Endodermal cell (in vitro differentiated cells): ENCODE data around the gene MEIS3. TPM values are rescaled to one million over a fixed set of nuclear protein-coding genes. Genes with fewer than 3 reads are reported as not detected.
A peak's percentile ranks its signal among the peaks of the same experiment; 100 is the strongest.

Experiments used
- DNase-seq: peaks from one replicate; pipeline ENCODE4 v3.0.0-alpha.2; 2017
- H3K27ac ChIP-seq: 2 replicates; pipeline ENCODE4 v1.5.1; 2013; ENCODE audit warnings: mild to moderate bottlenecking, low read depth, low read length, moderate library complexity
- H3K27me3 ChIP-seq: 2 replicates; pipeline ENCODE4 v1.6.1; 2013; ENCODE audit warnings: mild to moderate bottlenecking, low read length, moderate library complexity; ENCODE audit not compliant: insufficient read depth, control insufficient read depth, poor library complexity, severe bottlenecking
- H3K36me3 ChIP-seq: 2 replicates; pipeline ENCODE4 v1.7.0; 2013; ENCODE audit warnings: mild to moderate bottlenecking, low read length, moderate library complexity; ENCODE audit not compliant: control insufficient read depth, insufficient read depth
- H3K4me1 ChIP-seq: one replicate; pipeline ENCODE4 v1.7.0; 2013; ENCODE audit warnings: low read length; ENCODE audit not compliant: control insufficient read depth, insufficient read depth
- H3K4me3 ChIP-seq: 2 replicates; pipeline ENCODE4 v1.5.1; 2013; ENCODE audit warnings: mild to moderate bottlenecking, low read length, moderate library complexity
- H3K9ac ChIP-seq: 2 replicates; pipeline ENCODE4 v1.6.1; 2013; ENCODE audit warnings: mild to moderate bottlenecking, low read length, moderate library complexity; ENCODE audit not compliant: poor library complexity, severe bottlenecking; ENCODE audit errors: extremely low read depth
- H3K9me3 ChIP-seq: 2 replicates; pipeline ENCODE4 v1.6.1; 2013; ENCODE audit warnings: mild to moderate bottlenecking, low read length, moderate library complexity; ENCODE audit not compliant: control insufficient read depth
- H3K27ac Mint-ChIP-seq: 2 replicates; pipeline ENCODE4 v1.8.0; 2020; ENCODE audit warnings: mixed read lengths
- H3K27me3 Mint-ChIP-seq: 2 replicates; pipeline ENCODE4 v1.8.0; 2021; ENCODE audit warnings: mild to moderate bottlenecking, mixed read lengths; ENCODE audit not compliant: insufficient read depth
- H3K36me3 Mint-ChIP-seq: 2 replicates; pipeline ENCODE4 v1.8.0; 2020; ENCODE audit warnings: low read depth, mixed read lengths
- H3K4me1 Mint-ChIP-seq: 2 replicates; pipeline ENCODE4 v1.8.0; 2020; ENCODE audit warnings: mixed read lengths
- H3K4me3 Mint-ChIP-seq: 2 replicates; pipeline ENCODE4 v1.8.0; 2020; ENCODE audit warnings: mild to moderate bottlenecking, moderate library complexity, mixed read lengths
- H3K9me3 Mint-ChIP-seq: 2 replicates; pipeline ENCODE4 v1.8.0; 2020; ENCODE audit warnings: mild to moderate bottlenecking, mixed read lengths
- CTCF ChIP-seq: fragments of 200-600 bp; sonication (generic); conservative IDR thresholded peaks from 2 replicates; pipeline ENCODE4 v1.5.0; 2021; ENCODE audit warnings: antibody characterized with exemption, mild to moderate bottlenecking
- WGBS, 2 experiments: methylation state at CpG; one replicate each; pipeline versions ENCODE4 v1.1.5 to v1.1.7; 2013; ENCODE audit warnings: missing lambda C conversion rate in 2 of 2, mixed read lengths in 1 of 2; ENCODE audit not compliant: insufficient coverage in 1 of 2, insufficient read length in 1 of 2; 5-methylcytosine and 5-hydroxymethylcytosine counted together
- total RNA-seq, 2 donors: library from RNA; stranded (reverse); fragmentation: NEBNext Ultra II Directional in 1 of 2; extraction: Animal tissue kit (Norgen Biotek cat#: 25700) in 1 of 2; gene quantifications; 2 replicates in 1 of 2; 3 replicates in 1 of 2; pipeline ENCODE4 v1.2.1, GENCODE V29; 2021

Gene MEIS3
- total RNA-seq, 2 donors from 2014 or later, result 47.7 to 132 TPM

DNA sequence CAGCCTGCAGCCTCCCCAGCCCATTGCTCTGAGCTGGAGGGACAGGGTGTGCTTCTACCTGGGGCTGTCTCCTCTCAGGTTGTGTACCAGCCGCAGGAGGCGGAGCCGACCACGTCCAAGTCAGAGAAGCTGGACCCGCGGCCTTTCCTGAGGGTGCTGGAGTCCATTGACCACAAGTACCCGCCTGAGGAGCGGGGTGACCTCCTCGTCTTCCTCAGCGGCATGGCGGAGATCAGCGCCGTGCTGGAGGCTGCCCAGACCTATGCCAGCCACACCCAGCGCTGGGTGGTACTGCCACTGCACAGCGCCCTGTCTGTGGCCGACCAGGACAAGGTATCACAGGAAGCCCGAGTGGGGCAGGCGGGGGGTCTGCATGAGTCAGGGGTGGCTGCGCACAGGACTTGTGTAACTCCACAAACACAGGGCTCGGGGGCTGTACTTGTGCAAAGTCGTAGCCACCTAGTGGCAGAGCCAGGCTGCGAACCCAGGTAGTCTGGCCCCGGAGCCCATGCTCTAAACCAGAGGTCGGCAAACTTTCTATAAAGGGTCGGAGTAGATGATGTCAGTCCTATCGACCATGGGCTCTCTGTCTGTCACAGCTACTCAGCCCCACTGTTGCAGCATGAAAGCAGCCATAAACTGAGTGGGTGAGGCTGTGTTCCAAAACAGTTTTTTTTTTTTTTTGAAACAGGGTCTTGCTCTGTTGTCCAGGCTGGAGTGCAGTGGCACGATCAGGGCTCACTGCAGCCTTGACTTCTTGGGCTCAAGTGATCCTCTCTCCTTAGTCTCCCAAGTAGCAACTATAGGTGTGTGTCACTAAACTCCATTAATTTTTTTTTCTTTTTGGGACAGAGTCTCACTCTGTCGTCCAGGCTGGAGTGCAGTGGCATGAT, 61.3 kb downstream of the MEIS3 start:
- Histone ChIP-seq H3K27me3 (no peaks in the 10 kb centered on the region), H3K9ac (no peak overlapping the region), H3K36me3 (peaks cover 89% of the 10 kb centered on the region), H3K4me1 (no peaks in the 10 kb centered on the region), H3K4me3 (no peak overlapping the region), H3K9me3 (no peaks in the 10 kb centered on the region), H3K27ac (no peak overlapping the region)
- no peaks in the 10 kb centered on the region for H3K9me3 Mint-ChIP-seq
- DNase-seq, result peak; percentile 85
- 95 to 97% methylated on average over 28 of the region's 28 CpGs for WGBS, 2 experiments
- no peak overlapping the region for H3K27ac Mint-ChIP-seq
- H3K27me3 Mint-ChIP-seq, result no peaks in the 10 kb centered on the region
- no peak overlapping the region for H3K4me3 Mint-ChIP-seq
- H3K36me3 Mint-ChIP-seq, result peaks cover 95% of the 10 kb centered on the region
- TF ChIP-seq CTCF, result peak; percentile 71
- H3K4me1 Mint-ChIP-seq, result no peaks in the 10 kb centered on the region

- Mint-ChIP-seq H3K4me3 (no peak overlapping the region), H3K27ac (no peak overlapping the region), H3K27me3 (no peaks in the 10 kb centered on the region), H3K4me1 (no peaks in the 10 kb centered on the region), H3K36me3 (peaks cover 97% of the 10 kb centered on the region), H3K9me3 (no peaks in the 10 kb centered on the region)
- no peak for DNase-seq
- Histone ChIP-seq H3K9ac (no peak overlapping the region), H3K4me3 (no peak overlapping the region), H3K9me3 (no peaks in the 10 kb centered on the region), H3K36me3 (peaks cover 94% of the 10 kb centered on the region), H3K27me3 (no peaks in the 10 kb centered on the region), H3K27ac (no peak overlapping the region), H3K4me1 (no peaks in the 10 kb centered on the region)
- WGBS, 2 experiments, result 95 to 98% methylated on average over 6 of the region's 6 CpGs
- no peak for TF ChIP-seq CTCF
Measured at GRCh38 chr19:47356900-47357299, 62.4 kb downstream of the MEIS3 start.

GRCh38 chr19:47353307-47353712, 66.0 kb downstream of the MEIS3 start:
- Histone ChIP-seq H3K27me3 (no peaks in the 10 kb centered on the region), H3K27ac (no peak overlapping the region), H3K9ac (no peak overlapping the region), H3K4me3 (no peak overlapping the region), H3K4me1 (no peaks in the 10 kb centered on the region), H3K9me3 (no peaks in the 10 kb centered on the region), H3K36me3 (peaks cover 70% of the 10 kb centered on the region)
- peaks cover 3% of the 10 kb centered on the region for H3K9me3 Mint-ChIP-seq
- H3K27ac Mint-ChIP-seq, result no peak overlapping the region
- peaks cover 15% of the 10 kb centered on the region for H3K4me1 Mint-ChIP-seq
- H3K36me3 Mint-ChIP-seq, result peaks cover 76% of the 10 kb centered on the region
- H3K27me3 Mint-ChIP-seq, result peaks cover 3% of the 10 kb centered on the region
- no peak for TF ChIP-seq CTCF
- no peak for DNase-seq
- H3K4me3 Mint-ChIP-seq, result no peak overlapping the region
- 95 to 96% methylated on average over 15 to 24 of the region's 24 CpGs for WGBS, 2 experiments

Other genes with a start within 250 kb of the MEIS3 start
- 10 to 100 TPM in 1 of 2 donors, 1 to 10 TPM in 1; 8.8 to 13.4 TPM for gene BBC3, start 188.3 kb downstream of the MEIS3 start, total RNA-seq
- 10 to 100 TPM; 33.8 to 46.2 TPM for gene CCDC9, start 163.0 kb downstream of the MEIS3 start, total RNA-seq
- 10 to 100 TPM in 1 of 2 donors, 1 to 10 TPM in 1; 8.7 to 11.5 TPM for gene INAFM1, start 144.6 kb downstream of the MEIS3 start, total RNA-seq
- gene C5AR1, start 109.7 kb downstream of the MEIS3 start, total RNA-seq, result under 1 TPM in 1 of 2 donors, not detected in 1; 0.48 TPM
- gene C5AR2, start 87.4 kb downstream of the MEIS3 start, total RNA-seq, result not detected
- 10 to 100 TPM; 36.9 to 43.9 TPM for gene DHX34, start 70.2 kb downstream of the MEIS3 start, total RNA-seq
- 1 to 10 TPM; 2.5 to 3.6 TPM for gene SLC8A2, start 52.4 kb upstream of the MEIS3 start, total RNA-seq
- 10 to 100 TPM; 14.7 to 22.9 TPM for gene KPTN, start 64.7 kb upstream of the MEIS3 start, total RNA-seq
- 10 to 100 TPM; 66.0 to 73.9 TPM for gene NAPA, start 95.5 kb upstream of the MEIS3 start, total RNA-seq
- not detected for gene ZNF541, start 153.6 kb upstream of the MEIS3 start, total RNA-seq
- 10 to 100 TPM; 30.0 to 30.1 TPM for gene BICRA, start 189.6 kb upstream of the MEIS3 start, total RNA-seq